Measurements from ENCODE around the gene UGT1A4. TPM values are rescaled to one million over a fixed set of nuclear protein-coding genes. Genes with fewer than 3 reads are reported as not detected.

The UGT1A4 gene
- total and polyA plus RNA-seq, 10 of the 15 experiments (the other 5 are each of a cell fraction or from before 2014, with no cell fraction given), result not detected

- TF ChIP-seq HCFC1 (IDR thresholded peaks at IDR 0.05; ENCODE audit: low read length), result no peak
- no peak for TF ChIP-seq TAF1 (IDR thresholded peaks at IDR 0.05; ENCODE audit: borderline replicate concordance, low read depth, low read length)
- TF ChIP-seq TCF12 (IDR thresholded peaks at IDR 0.05; ENCODE audit: low read depth, low read length), result 0 out of 2 replicates have a peak, but pooled peaks have one; percentile 46
- TF ChIP-seq ZBTB11 (CRISPR knock-in tag; IDR thresholded peaks at IDR 0.05), result no peak
- TF ChIP-seq SPI1 (IDR thresholded peaks at IDR 0.05; ENCODE audit: borderline replicate concordance, insufficient read depth, low read depth, low read length), result peak; percentile 49; the same call in 1 of the 2 replicates
- peak; percentile 62; the same call in 1 of the 2 replicates for TF ChIP-seq MEF2A (IDR thresholded peaks at IDR 0.05; ENCODE audit: insufficient read depth, low read depth, low read length)
- TF ChIP-seq NBN (IDR thresholded peaks at IDR 0.05), result no peak
- no peak overlapping the region for H3K27ac ChIP-seq (ENCODE audit: control insufficient read depth, insufficient read depth)
- ChIA-PET RAD21 (ENCODE audit: unreplicated experiment) (no interaction called here), POLR2A (no interaction called here), CTCF (no interaction called here), SMC1A (ENCODE audit: uncharacterized antibody, unreplicated experiment) (no interaction called here)
- in situ Hi-C loops (cut with MboI), result no loop called here
- no peaks in the 10 kb centered on the region for H3K36me3 ChIP-seq (ENCODE audit: control insufficient read depth in 2 of 2, insufficient read depth in 2 of 2, low read length in 1 of 2)
- H3K79me2 ChIP-seq (ENCODE audit: control insufficient read depth, insufficient read depth, low read length), result no peaks in the 10 kb centered on the region
- no peak overlapping the region for H2AFZ ChIP-seq (ENCODE audit: control insufficient read depth, low read depth, low read length)
- no peaks in the 10 kb centered on the region; a peak in 1 of 4 replicates for H3K27me3 ChIP-seq (replicated peaks in 1 of 2; ENCODE audit: control insufficient read depth in 2 of 2, insufficient read depth in 2 of 2, low read length in 1 of 2)
- H3K4me2 ChIP-seq (ENCODE audit: control insufficient read depth, insufficient read depth), result no peak overlapping the region
- peak; percentile 50; the same call in 1 of the 3 replicates for ATAC-seq
- intact Hi-C loops (cut with micrococcal nuclease; ENCODE audit: unreplicated experiment), result no loop called here
- no peak for DNase-seq (ENCODE audit: low read depth, low spot score)
- no peaks in the 10 kb centered on the region for H3K4me1 ChIP-seq (ENCODE audit: control insufficient read depth, insufficient read depth, low read length)
- H3K4me3 ChIP-seq, result no peak overlapping the region
- H3K9me3 ChIP-seq (replicated peaks; ENCODE audit: control insufficient read depth, insufficient read depth, low read length), result no peaks in the 10 kb centered on the region
- 18% methylated on average over 9 of the region's 9 CpGs for WGBS (ENCODE audit: insufficient coverage, insufficient replicate concordance, low lambda C conversion rate, missing lambda C conversion rate)
- H3K9ac ChIP-seq (ENCODE audit: control insufficient read depth, insufficient read depth, low read length), result no peak overlapping the region
- no peaks in the 10 kb centered on the region for H4K20me1 ChIP-seq (ENCODE audit: control insufficient read depth, insufficient read depth)
- BruUV-seq (replicated peaks), result no TSS peak
- no peak for FAIRE-seq
These were observed 83.0 kb downstream of the UGT1A4 start for GRCh38 chr2:233801357-233802131.

Data from GM12878 (cell line).